GM21381 (cell line): ENCODE results near the gene TP53TG3F.
"Not testable (repeated sequence)": the region's sequence is repeated elsewhere in the genome, so short reads cannot be mapped to it uniquely, and the experiment has no call there.

Experiments used
- ATAC-seq: cut with Tn5 transposase; IDR thresholded peaks from one replicate; pipeline ENCODE4 v1.9.1; 2021; ENCODE audit warnings: mild to moderate bottlenecking, moderate library complexity; ENCODE audit not compliant: unreplicated experiment

TP53TG3F gene

GRCh38 chr16:33459312-33459711, at the start of gene TP53TG3F:
TP53TG3F (plus strand) TSS chr16:33459612; CDS start chr16:33459680, 68 bp downstream.
- ATAC-seq: not testable (repeated sequence)

- not testable (repeated sequence) for ATAC-seq
Measured at GRCh38 chr16:33491611-33492010, 32.2 kb downstream of the TP53TG3F start.

- not testable (repeated sequence) for ATAC-seq
Measured at GRCh38 chr16:33507231-33507630, 47.8 kb downstream of the TP53TG3F start.

GRCh38 chr16:33509070-33509469, 49.7 kb downstream of the TP53TG3F start:
- ATAC-seq: not testable (repeated sequence)

GRCh38 chr16:33509906-33510305, 50.5 kb downstream of the TP53TG3F start:
- not testable (repeated sequence) for ATAC-seq
